ENCODE results near the gene IQCE.

IQCE gene

DNA sequence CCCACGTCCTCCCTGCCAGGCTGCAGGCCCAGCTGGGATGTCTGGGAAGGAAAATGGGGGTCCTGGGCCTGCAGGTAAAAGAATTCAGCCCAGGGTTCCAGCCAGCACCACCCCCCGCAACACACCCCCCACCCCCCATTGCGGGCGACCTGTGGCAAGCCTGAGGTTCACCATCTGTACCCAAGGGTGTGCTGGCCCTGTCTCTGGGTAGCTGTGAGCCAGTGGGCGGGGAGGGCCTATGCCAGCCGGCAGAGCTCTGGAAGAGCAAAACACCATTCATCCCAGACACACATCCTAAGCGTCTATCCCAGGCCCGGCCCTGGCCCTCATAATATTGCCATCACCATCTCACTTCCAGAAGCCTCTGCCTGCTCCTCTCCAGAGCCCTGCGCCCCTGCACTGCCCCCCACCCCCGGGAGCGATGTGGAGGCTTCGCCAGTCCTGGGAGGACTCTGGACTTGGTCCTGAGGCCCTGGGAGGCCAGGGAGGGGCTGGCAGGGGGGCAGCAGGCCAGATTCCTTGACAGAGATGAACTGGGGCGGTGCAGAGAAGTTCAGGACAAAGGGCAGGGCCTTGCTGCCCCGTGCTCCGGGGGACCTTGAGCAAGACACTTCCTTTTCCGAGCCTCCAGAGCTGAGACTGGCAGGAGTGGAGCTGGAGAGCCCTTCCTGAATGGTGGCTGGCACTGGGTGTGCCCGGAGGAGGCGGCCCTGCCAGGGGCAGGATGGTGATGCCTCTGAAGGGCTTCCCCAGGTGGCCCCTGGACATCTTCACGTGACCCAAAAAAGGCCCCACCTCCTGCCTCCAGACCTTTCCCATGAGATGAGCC is 64.3 kb downstream of the IQCE start:
- ChIA-PET CTCF (interaction anchor here (1.0 kb wide), 2 partner anchors 14 to 87 kb away, joined by 3 to 4 read pairs; no protein-coding TSS in a partner anchor), POLR2A (no interaction called here)
- TF ChIP-seq, protein P1, sequence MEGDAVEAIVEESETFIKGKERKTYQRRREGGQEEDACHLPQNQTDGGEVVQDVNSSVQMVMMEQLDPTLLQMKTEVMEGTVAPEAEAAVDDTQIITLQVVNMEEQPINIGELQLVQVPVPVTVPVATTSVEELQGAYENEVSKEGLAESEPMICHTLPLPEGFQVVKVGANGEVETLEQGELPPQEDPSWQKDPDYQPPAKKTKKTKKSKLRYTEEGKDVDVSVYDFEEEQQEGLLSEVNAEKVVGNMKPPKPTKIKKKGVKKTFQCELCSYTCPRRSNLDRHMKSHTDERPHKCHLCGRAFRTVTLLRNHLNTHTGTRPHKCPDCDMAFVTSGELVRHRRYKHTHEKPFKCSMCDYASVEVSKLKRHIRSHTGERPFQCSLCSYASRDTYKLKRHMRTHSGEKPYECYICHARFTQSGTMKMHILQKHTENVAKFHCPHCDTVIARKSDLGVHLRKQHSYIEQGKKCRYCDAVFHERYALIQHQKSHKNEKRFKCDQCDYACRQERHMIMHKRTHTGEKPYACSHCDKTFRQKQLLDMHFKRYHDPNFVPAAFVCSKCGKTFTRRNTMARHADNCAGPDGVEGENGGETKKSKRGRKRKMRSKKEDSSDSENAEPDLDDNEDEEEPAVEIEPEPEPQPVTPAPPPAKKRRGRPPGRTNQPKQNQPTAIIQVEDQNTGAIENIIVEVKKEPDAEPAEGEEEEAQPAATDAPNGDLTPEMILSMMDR (IDR thresholded peaks at IDR 0.05; ENCODE audit: control extremely low read depth, extremely low read depth, low read depth, missing control alignments): no peak
- DNase-seq (ENCODE audit: extremely low spot score): no peak

DNA sequence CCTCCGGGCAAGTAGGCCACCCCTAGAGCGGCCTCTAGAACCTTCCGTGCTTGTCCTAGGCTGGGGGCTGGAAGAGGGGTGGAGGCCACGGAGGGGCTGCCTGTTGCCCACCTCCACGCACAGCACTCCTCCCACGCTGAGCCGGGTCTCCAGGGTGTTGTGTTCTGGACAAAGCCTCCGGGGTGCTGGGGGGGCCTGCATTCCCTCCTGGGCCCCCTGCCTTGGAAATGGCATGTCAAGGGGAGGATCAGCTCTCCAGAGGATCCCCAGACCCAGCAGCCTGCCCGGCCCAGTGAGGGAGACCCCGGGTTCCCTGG is 64.9 kb downstream of the IQCE start:
- POLR2A ChIA-PET: no interaction called here
- CTCF ChIA-PET: interaction anchor here (1.0 kb wide), 1 partner anchor 15 kb away, joined by 4 read pairs; no protein-coding TSS in a partner anchor
- TF ChIP-seq, protein P1 (IDR thresholded peaks at IDR 0.05; ENCODE audit: control extremely low read depth, extremely low read depth, low read depth, missing control alignments): no peak
- DNase-seq (ENCODE audit: extremely low spot score): no peak

DNA sequence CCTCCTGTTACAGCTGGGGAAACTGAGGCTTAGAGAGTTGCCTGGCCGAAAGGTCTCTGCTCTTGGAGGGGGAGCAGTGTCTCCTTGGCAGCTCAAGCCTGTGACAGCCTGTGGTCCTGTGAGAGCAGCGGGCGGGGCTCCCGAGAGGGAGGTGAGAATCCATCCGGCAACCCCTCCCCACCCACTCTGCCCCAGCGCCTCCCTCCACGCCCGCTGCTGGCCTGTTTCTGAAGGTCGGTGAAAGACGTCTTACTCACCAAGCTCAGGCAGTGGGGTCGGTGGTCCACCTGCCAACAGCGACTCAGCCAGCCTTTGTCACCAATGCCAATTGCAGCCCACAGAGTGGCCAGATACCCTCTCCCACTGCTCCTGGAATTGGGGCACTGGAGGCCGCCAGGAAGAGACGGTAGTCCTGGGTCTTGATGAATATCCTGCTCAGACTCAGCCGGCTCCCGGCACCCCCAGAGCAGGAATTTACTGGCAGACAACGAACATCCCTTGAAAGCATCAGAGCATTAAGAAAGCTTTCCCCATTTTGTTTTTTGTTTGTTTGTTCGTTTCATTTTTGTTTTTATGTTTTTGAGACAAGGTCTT is 65.6 kb downstream of the IQCE start:
- POLR2A ChIA-PET: no interaction called here
- TF ChIP-seq, protein P1 (IDR thresholded peaks at IDR 0.05; ENCODE audit: control extremely low read depth, extremely low read depth, low read depth, missing control alignments): no peak
- no peak for DNase-seq (ENCODE audit: extremely low spot score)
- CTCF ChIA-PET: interaction anchor here (1.0 to 1.3 kb wide), 3 partner anchors 12 to 86 kb away, joined by 3 to 4 read pairs (median 4); no protein-coding TSS in a partner anchor

DNA sequence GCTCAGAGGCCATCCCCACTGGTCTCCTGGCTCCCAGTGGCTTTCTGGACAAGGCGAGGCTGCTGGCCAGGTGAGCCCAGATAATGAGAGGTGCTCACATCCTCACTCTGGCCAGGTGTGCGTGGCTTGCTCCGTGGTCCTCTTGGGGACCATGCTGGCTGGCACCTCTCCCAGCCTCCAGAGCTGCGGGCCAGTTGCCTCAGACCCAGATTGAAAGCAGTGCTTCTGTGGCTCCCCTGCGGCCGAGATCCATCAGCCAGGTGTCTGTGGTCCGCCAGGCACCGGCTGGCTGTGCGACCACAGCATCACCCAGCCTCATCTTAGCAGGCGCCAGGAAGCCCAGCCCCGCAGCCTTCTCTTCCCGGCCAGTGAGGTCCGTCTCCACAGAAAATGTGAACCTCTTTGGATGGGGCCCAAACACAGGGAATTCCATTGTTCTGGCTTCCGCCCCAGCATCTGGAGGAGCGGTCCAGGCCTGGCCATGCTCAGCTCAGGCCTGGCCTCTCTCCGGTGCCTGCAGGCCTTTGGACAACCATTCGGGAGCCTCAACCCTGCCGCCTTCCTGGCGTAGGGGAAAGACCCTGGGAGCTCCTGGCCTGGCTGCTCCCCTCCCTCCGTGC is 67.8 kb downstream of the IQCE start:
- TF ChIP-seq, protein P1 (IDR thresholded peaks at IDR 0.05; ENCODE audit: control extremely low read depth, extremely low read depth, low read depth, missing control alignments): no peak
- no peak for DNase-seq (ENCODE audit: extremely low spot score)
- ChIA-PET CTCF (no interaction called here), POLR2A (no interaction called here)

DNA sequence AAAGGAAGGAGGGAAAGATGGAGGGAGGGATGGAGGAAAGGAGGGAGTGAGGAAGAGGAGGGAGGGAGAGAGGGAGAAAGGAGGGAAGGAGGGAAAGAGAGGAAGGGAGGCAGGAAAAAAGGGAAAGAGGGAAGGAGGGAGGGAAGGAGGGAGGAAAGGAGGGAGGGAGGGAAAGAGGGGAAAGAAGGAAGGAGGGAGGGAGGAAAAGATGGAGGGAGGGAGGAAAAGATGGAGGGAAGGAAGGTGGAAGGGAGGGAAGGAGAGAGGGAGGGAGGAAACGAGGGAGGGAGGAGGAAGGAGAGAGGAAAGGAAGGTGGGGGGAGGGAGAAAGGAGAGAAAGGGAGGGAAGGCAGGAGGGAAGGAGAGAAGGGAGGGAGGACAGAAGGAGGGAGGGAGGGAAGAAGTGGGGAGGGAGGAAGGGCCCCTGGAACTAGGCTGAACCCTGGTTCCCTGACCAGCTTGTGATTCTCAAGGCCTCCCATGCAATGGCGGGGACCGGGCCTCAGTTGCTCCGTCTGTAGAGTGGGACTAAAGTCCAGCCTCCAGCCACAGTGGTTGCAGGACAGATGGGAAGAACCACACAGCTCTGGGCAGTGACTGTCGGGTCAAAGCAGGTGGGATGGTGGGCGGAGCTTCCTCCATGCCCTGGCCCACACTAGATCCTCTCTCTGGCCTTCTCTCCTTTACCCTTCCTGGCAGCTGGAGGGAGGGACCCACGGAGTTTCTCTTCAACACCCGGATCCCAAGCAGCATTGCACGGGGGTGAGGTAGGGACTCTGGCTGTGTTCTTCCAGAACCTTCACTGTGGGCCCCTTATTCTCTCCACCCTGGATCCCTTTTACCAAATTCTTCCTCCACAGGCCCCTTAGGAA is 68.7 kb downstream of the IQCE start:
- TF ChIP-seq, protein P1 (IDR thresholded peaks at IDR 0.05; ENCODE audit: control extremely low read depth, extremely low read depth, low read depth, missing control alignments): no peak
- ChIA-PET POLR2A (no interaction called here), CTCF (interaction anchor here (1.0 kb wide), 1 partner anchor 54 kb away, joined by 3 read pairs; no protein-coding TSS in a partner anchor)
- no peak for DNase-seq (ENCODE audit: extremely low spot score)

DNA sequence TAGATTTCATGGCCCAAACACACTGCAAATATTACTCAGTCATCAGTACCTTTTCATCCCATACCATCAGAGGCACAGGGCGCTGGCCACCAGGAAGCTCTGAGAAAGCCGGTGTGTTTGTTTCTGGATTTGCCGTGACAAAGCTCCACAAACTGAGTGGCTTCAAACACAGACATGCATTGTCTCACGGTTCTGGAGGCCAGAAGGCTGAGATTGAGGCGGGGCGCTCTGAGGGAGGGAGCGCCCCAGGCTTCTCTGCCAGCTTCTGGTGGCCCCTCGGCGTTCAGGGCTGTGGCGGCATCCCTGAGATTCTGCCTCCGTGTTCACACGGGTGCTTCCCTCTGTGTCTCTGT is 69.3 kb downstream of the IQCE start:
- ChIA-PET POLR2A (no interaction called here), CTCF (interaction anchor here (1.0 to 1.3 kb wide), 3 partner anchors 9 to 81 kb away, joined by 3 to 7 read pairs (median 4); no protein-coding TSS in a partner anchor)
- TF ChIP-seq, protein P1 (IDR thresholded peaks at IDR 0.05; ENCODE audit: control extremely low read depth, extremely low read depth, low read depth, missing control alignments): no peak
- no peak for DNase-seq (ENCODE audit: extremely low spot score)
